HEK293T (cell line): ENCODE measurements around the gene WWOX.

Experiments
- CTBP1 ChIP-seq: fragments of 450-650 bp; IDR thresholded peaks from 2 replicates; pipeline ENCODE4 v1.6.1; 2016; ENCODE audit warnings: borderline replicate concordance
- ELF4 ChIP-seq: fragments of 450-650 bp; IDR thresholded peaks from 2 replicates; pipeline ENCODE4 v1.6.1; 2017; ENCODE audit warnings: antibody characterized with exemption
- FOXA1 ChIP-seq: fragments of 450-650 bp; IDR thresholded peaks from 2 replicates; pipeline ENCODE4 v1.6.1; 2016; ENCODE audit warnings: mild to moderate bottlenecking
- FOXK2 ChIP-seq: fragments of 450-650 bp; IDR thresholded peaks from 2 replicates; pipeline ENCODE4 v1.6.1; 2016; ENCODE audit warnings: mild to moderate bottlenecking
- FOXM1 ChIP-seq: fragments of 450-650 bp; IDR thresholded peaks from 2 replicates; pipeline ENCODE4 v1.6.1; 2017; ENCODE audit warnings: mild to moderate bottlenecking, borderline replicate concordance
- HDGF ChIP-seq: fragments of 450-650 bp; IDR thresholded peaks from 2 replicates; pipeline ENCODE4 v1.6.1; 2017; ENCODE audit warnings: antibody characterized with exemption, borderline replicate concordance
- L3MBTL2 ChIP-seq: fragments of 450-650 bp; conservative IDR thresholded peaks from 2 replicates; pipeline ENCODE4 v1.6.1; 2016; ENCODE audit warnings: mild to moderate bottlenecking
- LEF1 ChIP-seq: fragments of 450-650 bp; IDR thresholded peaks from 2 replicates; pipeline ENCODE4 v1.6.1; 2017; ENCODE audit warnings: mild to moderate bottlenecking, borderline replicate concordance
- NFRKB ChIP-seq: fragments of 450-650 bp; IDR thresholded peaks from 2 replicates; pipeline ENCODE4 v1.6.1; 2016; ENCODE audit warnings: mild to moderate bottlenecking, moderate library complexity
- SP1 ChIP-seq: fragments of 450-650 bp; IDR thresholded peaks from 2 replicates; pipeline ENCODE4 v1.6.1; 2017
- SUZ12 ChIP-seq: fragments of 450-650 bp; IDR thresholded peaks from 2 replicates; pipeline ENCODE4 v1.6.1; 2016; ENCODE audit warnings: mild to moderate bottlenecking
- TARDBP ChIP-seq: fragments of 450-650 bp; IDR thresholded peaks from 2 replicates; pipeline ENCODE4 v1.6.1; 2016
- ZNF384 ChIP-seq: fragments of 450-650 bp; IDR thresholded peaks from 2 replicates; pipeline ENCODE4 v1.6.1; 2016
- TF ChIP-seq, protein P1 (sequence below): fragments of 450-650 bp; IDR thresholded peaks from 2 replicates; pipeline ENCODE4 v1.6.1; 2016

DNA sequence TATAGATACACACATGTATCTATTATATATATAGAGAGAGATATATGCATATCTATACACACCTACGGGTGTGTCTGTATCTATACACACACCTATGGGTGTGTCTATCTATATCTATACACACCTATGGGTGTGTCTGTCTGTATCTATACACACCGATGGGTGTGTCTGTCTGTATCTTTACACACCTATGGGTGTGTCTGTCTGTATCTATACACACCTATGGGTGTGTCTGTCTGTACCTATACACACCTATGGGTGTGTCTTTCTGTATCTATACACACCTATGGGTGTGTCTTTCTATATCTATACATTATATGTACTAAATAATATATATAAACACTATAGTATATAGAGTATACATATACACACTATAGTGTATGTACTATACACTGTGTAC is 762.6 kb downstream of the WWOX start:
- TF ChIP-seq ZNF384 (no peak), TARDBP (no peak), FOXM1 (no peak), HDGF (no peak), SP1 (no peak), NFRKB (no peak), L3MBTL2 (no peak), FOXA1 (no peak), CTBP1 (no peak), FOXK2 (no peak), LEF1 (no peak), SUZ12 (no peak), ELF4 (no peak)
- TF ChIP-seq, protein P1, sequence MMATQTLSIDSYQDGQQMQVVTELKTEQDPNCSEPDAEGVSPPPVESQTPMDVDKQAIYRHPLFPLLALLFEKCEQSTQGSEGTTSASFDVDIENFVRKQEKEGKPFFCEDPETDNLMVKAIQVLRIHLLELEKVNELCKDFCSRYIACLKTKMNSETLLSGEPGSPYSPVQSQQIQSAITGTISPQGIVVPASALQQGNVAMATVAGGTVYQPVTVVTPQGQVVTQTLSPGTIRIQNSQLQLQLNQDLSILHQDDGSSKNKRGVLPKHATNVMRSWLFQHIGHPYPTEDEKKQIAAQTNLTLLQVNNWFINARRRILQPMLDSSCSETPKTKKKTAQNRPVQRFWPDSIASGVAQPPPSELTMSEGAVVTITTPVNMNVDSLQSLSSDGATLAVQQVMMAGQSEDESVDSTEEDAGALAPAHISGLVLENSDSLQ: no peak
